ENCODE measurements around the gene COX20. TPM values are rescaled to one million over a fixed set of nuclear protein-coding genes. Genes with fewer than 3 reads are reported as not detected.

Gene COX20
- total and polyA plus RNA-seq, 2 of the 4 experiments (the other 2 are of a cell fraction) = 13.3 to 27.0 TPM

- peak overlapping the region; percentile 82 for H3K9ac ChIP-seq (ENCODE audit: low read depth, low read length)
- peak overlapping the region; percentile 44 for H2AK9ac ChIP-seq (replicated peaks; ENCODE audit: low read depth, low read length, poor library complexity)
- H4K8ac ChIP-seq (ENCODE audit: low read depth in 2 of 2, low read length in 2 of 2) = peak overlapping the region; percentile 61 to 84
- H4K91ac ChIP-seq (ENCODE audit: insufficient read depth, low read depth, low read length) = peak overlapping the region; percentile 55
- peak overlapping the region; percentile 10; the same call in 1 of the 2 replicates for H3K18ac ChIP-seq (ENCODE audit: low read depth, low read length)
- H3K79me1 ChIP-seq (ENCODE audit: low read depth in 1 of 2, low read length in 2 of 2) = peaks cover 7 to 26% of the 10 kb centered on the region in 2 experiments; a peak in 3 of 4 replicates
- peak overlapping the region; percentile 32 for H4K5ac ChIP-seq (ENCODE audit: low read depth, low read length)
- in situ Hi-C loops (cut with MboI; ENCODE audit: low sequenced_read_pairs) = loop anchor here (10.0 kb wide), 1 partner anchor 209 kb away; no protein-coding TSS in a partner anchor
- peak overlapping the region; percentile 18 for H2BK120ac ChIP-seq (ENCODE audit: low read depth, low read length)
- H3K4me3 ChIP-seq (ENCODE audit: insufficient read depth, low read depth, low read length) = peak overlapping the region; percentile 68
- H2BK20ac ChIP-seq (ENCODE audit: low read depth, low read length) = peak overlapping the region; percentile 24; the same call in 1 of the 2 replicates
- H3K9me3 ChIP-seq (ENCODE audit: control insufficient read depth, insufficient read depth, low read length) = no peaks in the 10 kb centered on the region
- H2AK5ac ChIP-seq (ENCODE audit: low read depth, low read length) = peak overlapping the region; percentile 32; the same call in 1 of the 2 replicates
- H3K36me3 ChIP-seq (ENCODE audit: control insufficient read depth, insufficient read depth, low read length) = peaks cover 7% of the 10 kb centered on the region
- peaks cover 15% of the 10 kb centered on the region for H4K20me1 ChIP-seq (ENCODE audit: insufficient read depth, low read length)
- H2BK5ac ChIP-seq (ENCODE audit: low read depth, low read length, poor library complexity, severe bottlenecking) = peak overlapping the region; percentile 82
- H3K4ac ChIP-seq (ENCODE audit: low read depth, low read length) = peak overlapping the region; percentile 90
- DNase-seq (peak; percentile 47), ATAC-seq (ENCODE audit: low read depth) (peak; percentile 2)
- BruUV-seq (replicated peaks) = TSS peak; percentile 61
- peak overlapping the region; percentile 83 for H3K56ac ChIP-seq (ENCODE audit: extremely low read depth, insufficient read depth, low read length)
- peak overlapping the region; percentile 97 for H3K23ac ChIP-seq (ENCODE audit: low read depth, low read length)
- ChIA-PET CTCF (interaction anchor here (0.5 to 3.3 kb wide), 3 partner anchors 11 to 207 kb away, joined by 6 to 13 read pairs (median 6); no protein-coding TSS in a partner anchor), POLR2A (ENCODE audit: unreplicated experiment) (interaction anchor here (0.6 kb wide), 1 partner anchor 229 kb away, joined by 3 read pairs; no protein-coding TSS in a partner anchor)
- dilution Hi-C loops (cut with HindIII; ENCODE audit: low sequenced_read_pairs, unreplicated experiment) = no loop called here
- no peak overlapping the region for H2AFZ ChIP-seq (replicated peaks; ENCODE audit: low read length, poor library complexity)
- peaks cover 7% of the 10 kb centered on the region for H3K9me1 ChIP-seq (ENCODE audit: insufficient read depth, low read length)
- H3K4me1 ChIP-seq (ENCODE audit: control insufficient read depth, insufficient read depth, low read length) = peaks cover 5% of the 10 kb centered on the region
- H2BK15ac ChIP-seq (ENCODE audit: low read depth, low read length) = peak overlapping the region; percentile 4; the same call in 1 of the 3 replicates
- H3K14ac ChIP-seq (replicated peaks; ENCODE audit: low read depth, low read length) = peak overlapping the region; percentile 95
- intact Hi-C loops (cut with micrococcal nuclease) = loop anchor here (1.0 to 2.0 kb wide), 2 partner anchors 27 to 207 kb away; no protein-coding TSS in a partner anchor
- peak overlapping the region; percentile 76 for H3K27ac ChIP-seq (ENCODE audit: insufficient read depth, low read length)
- H3K4me2 ChIP-seq (ENCODE audit: low read depth, low read length) = peak overlapping the region; percentile 97
- WGBS, 2 experiments (ENCODE audit: extremely low coverage in 2 of 2, insufficient read length in 1 of 2) = no CpG with 5 or more reads among the region's 7 CpGs
- H3K27me3 ChIP-seq (ENCODE audit: control insufficient read depth, insufficient read depth, low read length) = no peaks in the 10 kb centered on the region
- TF ChIP-seq MAFK (IDR thresholded peaks at IDR 0.05; ENCODE audit: low read depth, low read length) = no peak
Observed at GRCh38 chr1:244836135-244836521, 670 bp downstream of the COX20 start.

Measured in IMR-90 (cell line).